ENCODE measurements around the gene TMOD1. TPM values are rescaled to one million over a fixed set of nuclear protein-coding genes. Genes with fewer than 3 reads are reported as not detected.

The TMOD1 gene
- total and polyA plus RNA-seq, 2 of the 8 experiments (the other 6 are each of a cell fraction or from before 2014, with no cell fraction given): 0.17 to 0.88 TPM

- H2AK5ac ChIP-seq (ENCODE audit: low read depth, low read length): no peak overlapping the region
- no peak overlapping the region for H2AFZ ChIP-seq (ENCODE audit: low read length)
- peaks cover 24 to 71% of the 10 kb centered on the region in 2 experiments for H3K79me2 ChIP-seq (ENCODE audit: control insufficient read depth in 1 of 2, insufficient read depth in 2 of 2, low read length in 2 of 2)
- no peak overlapping the region for H3K27ac ChIP-seq (ENCODE audit: low read depth, low read length)
- no peak overlapping the region for H3K14ac ChIP-seq (ENCODE audit: insufficient read length)
- FAIRE-seq (no peak), DNase-seq (ENCODE audit: low read depth in 1 of 2, low spot score in 2 of 2) (no peak)
- no peaks in the 10 kb centered on the region for H3K27me3 ChIP-seq (replicated peaks in 1 of 4; ENCODE audit: control insufficient read depth in 3 of 4, extremely low read depth in 1 of 4, insufficient read depth in 3 of 4, low read length in 3 of 4)
- no peak overlapping the region for H3K9ac ChIP-seq (replicated peaks in 1 of 4; ENCODE audit: extremely low read depth in 1 of 4, low read depth in 3 of 4, low read length in 3 of 4)
- H2BK20ac ChIP-seq (ENCODE audit: low read length): no peak overlapping the region
- WGBS, 2 experiments (ENCODE audit: extremely low coverage in 1 of 2, insufficient coverage in 1 of 2, insufficient read length in 1 of 2, insufficient replicate concordance in 2 of 2, low coverage in 1 of 2, low lambda C conversion rate in 2 of 2, missing lambda C conversion rate in 1 of 2): 71% methylated on average over 3 of the region's 3 CpGs; no CpG with 5 or more reads in 1 of the 2 experiments
- CTCF ChIA-PET (ENCODE audit: partially characterized antibody): interaction anchor here (0.8 to 2.9 kb wide), 4 partner anchors 10 to 170 kb away, joined by 3 to 13 read pairs (median 7); no protein-coding TSS in a partner anchor
- H4K91ac ChIP-seq (replicated peaks; ENCODE audit: insufficient read length, low read length): no peak overlapping the region
- peaks cover 5% of the 10 kb centered on the region for H3K23me2 ChIP-seq (ENCODE audit: low read depth, low read length)
- H3K79me1 ChIP-seq (ENCODE audit: low read depth, low read length): no peaks in the 10 kb centered on the region; the same call in 1 of the 2 replicates
- no peak overlapping the region for H4K8ac ChIP-seq (ENCODE audit: extremely low read depth, insufficient read depth, low read length)
- no peak overlapping the region for H3K4me3 ChIP-seq (ENCODE audit: extremely low read depth in 1 of 4, insufficient read depth in 2 of 4, low read depth in 3 of 4, low read length in 4 of 4)
- no peak overlapping the region for H3K23ac ChIP-seq (ENCODE audit: insufficient read length)
- TF ChIP-seq CTCF (IDR thresholded peaks at IDR 0.05; ENCODE audit: control extremely low read depth in 1 of 3, insufficient read depth in 1 of 3, low read depth in 1 of 3, low read length in 3 of 3) (peak in 1 of 3 experiments; percentile 39; a peak in 1 of 4 replicates), EZH2 (IDR thresholded peaks at IDR 0.05; ENCODE audit: low read depth, low read length, severe bottlenecking) (no peak), YY1 (IDR thresholded peaks at IDR 0.05; ENCODE audit: low read depth, low read length) (no peak), POLR2AphosphoS5 (IDR thresholded peaks at IDR 0.05; ENCODE audit: low read depth, low read length) (no peak), ATF3 (IDR thresholded peaks at IDR 0.05; ENCODE audit: insufficient read depth, low read depth, low read length) (no peak), NANOG (IDR thresholded peaks at IDR 0.05; ENCODE audit: insufficient read depth, low read depth, low read length, poor library complexity, severe bottlenecking) (no peak), POU5F1 (IDR thresholded peaks at IDR 0.05; ENCODE audit: low read depth, low read length) (no peak), JUND (IDR thresholded peaks at IDR 0.05; ENCODE audit: low read length) (no peak), SIRT6 (IDR thresholded peaks at IDR 0.05; ENCODE audit: low read length) (no peak)
- H3K4me2 ChIP-seq (ENCODE audit: insufficient read depth in 1 of 2, low read depth in 2 of 2, low read length in 2 of 2): no peak overlapping the region
- no peak overlapping the region for H3K56ac ChIP-seq (replicated peaks; ENCODE audit: insufficient read length, low read depth, low read length)
- peaks cover 2 to 20% (median 7%) of the 10 kb centered on the region in 4 experiments; a peak in 7 of 8 replicates for H3K36me3 ChIP-seq (ENCODE audit: control insufficient read depth in 2 of 4, insufficient read depth in 4 of 4, low read length in 3 of 4)
- H3K9me3 ChIP-seq (ENCODE audit: insufficient read depth in 2 of 2, low read depth in 1 of 2, low read length in 1 of 2): no peaks in the 10 kb centered on the region
- no peak overlapping the region for H3K4ac ChIP-seq (replicated peaks; ENCODE audit: insufficient read length, low read depth, low read length)
- H3K4me1 ChIP-seq (replicated peaks in 1 of 4; ENCODE audit: control insufficient read depth in 3 of 4, insufficient read depth in 4 of 4, low read length in 3 of 4): peaks cover 0 to 5% (median 0%) of the 10 kb centered on the region in 4 experiments; a peak in 3 of 7 replicates
- no peak overlapping the region for H2BK5ac ChIP-seq (ENCODE audit: low read depth, low read length)
- H3K18ac ChIP-seq (ENCODE audit: extremely low read depth, low read length): no peak overlapping the region
- no peak overlapping the region for H2BK15ac ChIP-seq (ENCODE audit: low read length)
- no peak overlapping the region for H2BK120ac ChIP-seq (replicated peaks; ENCODE audit: low read depth, low read length)
- POLR2A ChIA-PET (ENCODE audit: partially characterized antibody): interaction anchor here (1.5 kb wide), 1 partner anchor 10 kb away, joined by 4 read pairs; no protein-coding TSS in a partner anchor
- H4K20me1 ChIP-seq (replicated peaks in 1 of 2; ENCODE audit: control insufficient read depth in 1 of 2, insufficient read depth in 2 of 2, low read length in 2 of 2): peaks cover 11 to 15% of the 10 kb centered on the region in 2 experiments
- no peak overlapping the region for H2BK12ac ChIP-seq (ENCODE audit: low read depth, low read length)
- no peak overlapping the region for H4K5ac ChIP-seq (ENCODE audit: insufficient read length, low read depth, low read length)
Measured at GRCh38 chr9:97638666-97639065, 137.2 kb downstream of the TMOD1 start.

Data from H1 (cell line).